ENCODE data around the gene ANO10. TPM values are rescaled to one million over a fixed set of nuclear protein-coding genes. Genes with fewer than 3 reads are reported as not detected.

ANO10 gene
- total RNA-seq, 1 experiment from 2014 or later: 8.5 TPM

GRCh38 chr3:43390255-43390588 lies 231.6 kb downstream of the ANO10 start:
- H3K4me3 ChIP-seq: no peak overlapping the region
- no peak for DNase-seq
- no peaks in the 10 kb centered on the region for H3K27me3 ChIP-seq
- H3K9me3 ChIP-seq (replicated peaks): no peaks in the 10 kb centered on the region
- no peaks in the 10 kb centered on the region for H3K4me1 ChIP-seq
- no peaks in the 10 kb centered on the region for H3K36me3 ChIP-seq
- H3K27ac ChIP-seq: no peak overlapping the region

DNA sequence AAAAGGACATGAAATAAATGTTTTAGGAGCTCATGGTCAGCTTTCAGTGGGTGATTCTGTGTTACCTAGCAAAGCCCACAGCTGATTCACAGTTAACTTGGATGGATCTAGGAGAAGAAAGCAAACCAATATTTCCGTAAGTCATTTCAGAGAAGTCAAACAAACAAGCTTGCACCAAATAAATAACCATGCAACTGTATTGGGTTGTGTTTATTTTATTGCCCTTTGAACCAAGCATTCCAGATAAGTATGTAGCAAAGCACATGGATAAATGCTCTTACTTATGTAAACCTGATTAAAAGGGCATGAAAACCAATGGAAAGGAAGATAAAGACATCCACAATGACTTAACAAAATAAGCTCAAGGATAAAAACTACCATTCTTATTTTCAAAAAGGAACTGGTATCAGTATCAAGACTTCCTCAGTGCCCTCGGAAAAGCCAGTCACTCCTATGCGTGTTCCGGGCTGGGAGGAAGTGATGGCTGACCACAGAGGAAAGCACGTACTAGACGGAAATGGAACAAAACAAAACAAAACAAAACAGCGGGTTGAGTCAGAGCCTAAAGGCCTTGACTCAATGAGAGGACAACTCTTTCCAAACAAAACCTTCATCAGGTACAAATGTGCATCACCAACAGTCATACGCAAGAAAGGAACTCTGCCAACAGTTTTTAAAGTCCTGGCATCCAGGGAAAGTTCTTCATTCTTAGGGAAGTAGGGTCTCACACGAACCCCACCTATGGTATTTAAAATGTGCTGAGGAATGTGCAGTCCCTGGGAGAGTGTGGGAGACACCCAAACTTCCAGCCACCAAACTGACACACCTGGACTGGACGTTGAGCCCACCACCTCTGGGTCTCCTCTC lies 232.2 kb downstream of the ANO10 start:
- DNase-seq: no peak
- Histone ChIP-seq H3K27me3 (no peaks in the 10 kb centered on the region), H3K4me3 (no peak overlapping the region), H3K9me3 (replicated peaks) (no peaks in the 10 kb centered on the region), H3K4me1 (no peaks in the 10 kb centered on the region), H3K36me3 (no peaks in the 10 kb centered on the region), H3K27ac (no peak overlapping the region)

- no peaks in the 10 kb centered on the region for H3K4me1 ChIP-seq
- DNase-seq: no peak
- H3K27ac ChIP-seq: no peak overlapping the region
- no peaks in the 10 kb centered on the region for H3K36me3 ChIP-seq
- no peaks in the 10 kb centered on the region for H3K9me3 ChIP-seq (replicated peaks)
- no peak overlapping the region for H3K4me3 ChIP-seq
- no peaks in the 10 kb centered on the region for H3K27me3 ChIP-seq
Measured at GRCh38 chr3:43388915-43389314, 232.9 kb downstream of the ANO10 start.

- H3K27me3 ChIP-seq: no peaks in the 10 kb centered on the region
- no peak overlapping the region for H3K4me3 ChIP-seq
- DNase-seq: no peak
- H3K9me3 ChIP-seq (replicated peaks): no peaks in the 10 kb centered on the region
- H3K4me1 ChIP-seq: no peaks in the 10 kb centered on the region
- H3K27ac ChIP-seq: no peak overlapping the region
- no peaks in the 10 kb centered on the region for H3K36me3 ChIP-seq
Measured at GRCh38 chr3:43388175-43388574, 233.6 kb downstream of the ANO10 start.

- no peaks in the 10 kb centered on the region for H3K36me3 ChIP-seq
- no peak for DNase-seq
- no peaks in the 10 kb centered on the region for H3K4me1 ChIP-seq
- no peak overlapping the region for H3K27ac ChIP-seq
- no peak overlapping the region for H3K4me3 ChIP-seq
- no peaks in the 10 kb centered on the region for H3K27me3 ChIP-seq
- H3K9me3 ChIP-seq (replicated peaks): no peaks in the 10 kb centered on the region
Measured at GRCh38 chr3:43379343-43379742, 242.5 kb downstream of the ANO10 start.

GRCh38 chr3:43378066-43378935 lies 243.5 kb downstream of the ANO10 start:
- H3K27me3 ChIP-seq: no peaks in the 10 kb centered on the region
- H3K27ac ChIP-seq: no peak overlapping the region
- peak; percentile 8 to 38 for DNase-seq
- H3K4me3 ChIP-seq: no peak overlapping the region
- H3K4me1 ChIP-seq: no peaks in the 10 kb centered on the region
- H3K36me3 ChIP-seq: no peaks in the 10 kb centered on the region
- no peaks in the 10 kb centered on the region for H3K9me3 ChIP-seq (replicated peaks)

DNA sequence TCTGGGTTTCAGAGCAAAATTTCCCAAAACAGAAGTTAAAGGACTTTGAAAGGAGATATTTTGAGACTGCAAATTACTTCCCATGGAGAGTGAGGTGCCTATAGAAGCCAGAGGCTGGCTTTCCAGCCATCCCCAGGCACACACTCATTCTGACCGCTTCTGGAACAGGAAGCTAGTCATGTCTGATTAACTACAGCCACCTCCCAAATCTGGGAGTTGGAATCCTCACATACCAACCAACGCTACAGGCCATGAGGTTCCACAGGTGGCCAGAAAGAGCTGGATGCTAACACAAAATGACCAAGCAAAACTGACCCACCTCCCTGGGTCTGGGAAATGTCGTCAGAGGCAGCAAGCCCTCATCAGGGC lies 248.3 kb downstream of the ANO10 start:
- Histone ChIP-seq H3K4me3 (no peak overlapping the region), H3K4me1 (no peaks in the 10 kb centered on the region)
- DNase-seq: no peak

GRCh38 chr3:43372809-43373559 lies 248.8 kb downstream of the ANO10 start:
- Histone ChIP-seq H3K4me1 (no peaks in the 10 kb centered on the region), H3K27me3 (no peaks in the 10 kb centered on the region), H3K36me3 (no peaks in the 10 kb centered on the region), H3K9me3 (replicated peaks) (no peaks in the 10 kb centered on the region), H3K27ac (no peak overlapping the region), H3K4me3 (no peak overlapping the region)
- no peak for DNase-seq

More for the DNA sequence above, 248.3 kb downstream of the ANO10 start:
- H3K36me3 ChIP-seq: no peaks in the 10 kb centered on the region
- no peaks in the 10 kb centered on the region for H3K27me3 ChIP-seq
- H3K27ac ChIP-seq: no peak overlapping the region
- H3K9me3 ChIP-seq (replicated peaks): no peaks in the 10 kb centered on the region

GRCh38 chr3:43372007-43372740 lies 249.6 kb downstream of the ANO10 start:
- no peak overlapping the region for H3K27ac ChIP-seq

GRCh38 chr3:43371494-43371893 lies 250.3 kb downstream of the ANO10 start:
- Histone ChIP-seq H3K27me3 (no peaks in the 10 kb centered on the region), H3K9me3 (replicated peaks) (no peaks in the 10 kb centered on the region), H3K36me3 (no peaks in the 10 kb centered on the region), H3K27ac (no peak overlapping the region), H3K4me1 (no peaks in the 10 kb centered on the region), H3K4me3 (no peak overlapping the region)
- DNase-seq: no peak

More at GRCh38 chr3:43372007-43372740, 249.6 kb downstream of the ANO10 start:
- Histone ChIP-seq H3K36me3 (no peaks in the 10 kb centered on the region), H3K4me3 (no peak overlapping the region), H3K9me3 (replicated peaks) (no peaks in the 10 kb centered on the region), H3K27me3 (no peaks in the 10 kb centered on the region), H3K4me1 (no peaks in the 10 kb centered on the region)
- DNase-seq: no peak

DNA sequence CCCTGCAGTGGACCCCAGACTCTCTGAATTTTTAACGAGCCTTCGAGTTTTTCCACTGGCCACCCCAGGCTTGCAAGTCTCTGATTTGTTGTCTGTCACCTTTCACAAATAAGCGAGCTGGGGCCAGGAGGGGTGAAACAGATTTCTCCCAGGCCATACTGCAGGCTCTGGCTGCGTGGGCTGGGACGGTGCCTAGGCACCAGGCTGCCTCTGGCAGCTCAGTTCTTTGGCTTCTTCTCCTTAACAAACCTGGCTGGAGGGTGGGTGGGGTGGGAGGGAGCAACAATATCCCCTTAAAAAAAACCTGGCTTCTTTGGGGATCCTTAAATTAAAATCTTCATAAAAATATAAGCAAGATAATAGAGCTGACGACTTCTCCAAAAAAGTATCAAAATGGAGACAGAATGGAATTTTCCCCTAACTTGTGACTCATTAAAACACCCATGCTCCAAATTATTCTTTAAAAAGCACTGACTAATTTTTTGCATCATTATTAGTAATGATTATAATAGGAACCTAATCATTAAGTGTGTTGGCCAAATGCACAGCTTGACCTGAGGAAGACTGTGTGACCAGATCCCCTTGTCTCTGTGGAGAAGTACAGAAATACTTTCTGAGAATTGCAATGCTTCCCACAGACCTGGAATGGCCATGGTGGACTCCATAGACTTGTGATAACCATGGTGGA lies 251.4 kb downstream of the ANO10 start:
- Histone ChIP-seq H3K36me3 (no peaks in the 10 kb centered on the region), H3K4me1 (no peaks in the 10 kb centered on the region), H3K27ac (no peak overlapping the region), H3K9me3 (replicated peaks) (no peaks in the 10 kb centered on the region), H3K27me3 (no peaks in the 10 kb centered on the region), H3K4me3 (no peak overlapping the region)
- DNase-seq: no peak

DNA sequence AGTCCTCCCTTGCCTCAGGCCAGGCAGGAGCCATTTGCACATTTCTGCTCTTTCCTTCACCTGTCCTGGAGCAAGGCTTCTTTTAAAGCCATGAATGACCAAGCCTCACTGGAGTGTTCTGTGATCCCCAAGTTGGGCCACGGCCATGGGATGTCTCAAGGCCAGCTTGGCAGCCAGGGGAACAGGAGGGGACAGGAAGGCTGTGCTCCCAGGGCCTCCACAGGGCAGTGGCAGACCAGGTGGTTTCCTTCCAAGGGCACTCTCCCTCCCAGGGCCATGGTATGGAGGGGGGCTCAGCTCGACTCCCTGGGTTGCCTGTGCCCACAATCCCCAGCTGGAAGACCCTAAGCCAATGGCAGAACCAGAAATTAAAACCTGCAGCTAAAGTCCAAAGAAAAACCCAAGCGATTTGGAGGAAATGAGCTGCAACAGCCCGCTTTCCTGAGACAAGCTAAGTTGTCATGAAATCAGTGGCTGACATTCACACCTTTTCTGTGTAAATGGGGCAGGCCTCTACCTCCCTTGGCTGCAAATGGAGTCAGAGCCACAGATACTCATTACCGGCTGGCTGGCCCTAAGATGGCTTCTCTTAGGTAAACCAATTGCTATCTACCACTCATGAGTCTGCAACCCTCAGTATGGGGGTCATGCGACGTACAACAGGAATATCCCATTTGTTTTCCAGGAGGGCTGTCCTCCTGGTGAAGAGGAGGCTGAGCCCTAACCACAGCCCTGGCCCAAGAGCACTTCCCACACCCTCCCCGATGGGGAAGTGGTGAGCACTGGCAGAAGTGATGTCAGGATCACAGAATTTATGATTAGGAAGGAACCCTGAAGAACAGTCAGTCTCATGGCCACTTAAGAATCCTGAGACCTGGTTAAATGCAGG lies 252.2 kb downstream of the ANO10 start:
- no peak overlapping the region for H3K27ac ChIP-seq
- no peak for DNase-seq
- no peaks in the 10 kb centered on the region for H3K27me3 ChIP-seq
- H3K36me3 ChIP-seq: no peaks in the 10 kb centered on the region
- H3K4me3 ChIP-seq: no peak overlapping the region
- no peaks in the 10 kb centered on the region for H3K9me3 ChIP-seq (replicated peaks)
- no peaks in the 10 kb centered on the region for H3K4me1 ChIP-seq

DNA sequence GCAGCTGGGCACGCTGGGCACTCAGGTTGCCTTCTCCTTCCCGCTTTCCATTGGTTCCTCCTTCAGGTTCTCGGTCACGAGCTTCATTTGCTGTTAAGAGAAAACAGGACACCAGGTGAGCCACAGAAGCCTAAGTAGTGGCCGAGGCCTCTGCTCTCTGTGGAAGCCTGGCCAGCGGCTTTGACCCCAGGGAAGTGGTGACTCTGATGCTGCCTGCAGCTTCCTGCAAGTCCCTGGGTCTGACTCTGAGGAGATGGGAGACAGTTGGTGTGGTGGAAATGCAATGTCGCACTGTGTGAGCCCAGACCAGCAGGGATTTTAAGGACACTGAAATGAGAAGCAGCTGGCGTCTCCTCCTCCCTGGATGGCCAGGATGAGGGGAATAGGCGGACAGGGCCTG lies 254.9 kb downstream of the ANO10 start:
- peaks cover 8% of the 10 kb centered on the region for H3K4me1 ChIP-seq
- H3K36me3 ChIP-seq: no peaks in the 10 kb centered on the region
- no peak for DNase-seq
- H3K4me3 ChIP-seq: no peak overlapping the region
- no peaks in the 10 kb centered on the region for H3K9me3 ChIP-seq (replicated peaks)
- no peaks in the 10 kb centered on the region for H3K27me3 ChIP-seq
- no peak overlapping the region for H3K27ac ChIP-seq

Data from SJCRH30 (cell line).